HG03196 (cell line): ENCODE data around the gene FBXO44.
A peak's percentile ranks its signal among the peaks of the same experiment; 100 is the strongest.

ENCODE experiments used
- ATAC-seq: cut with Tn5 transposase; IDR thresholded peaks from one replicate; pipeline ENCODE4 v1.9.1; 2021; ENCODE audit not compliant: unreplicated experiment

The FBXO44 gene

GRCh38 chr1:11657654-11658053 lies 3.0 kb downstream of the FBXO44 start:
- no peak for ATAC-seq

DNA sequence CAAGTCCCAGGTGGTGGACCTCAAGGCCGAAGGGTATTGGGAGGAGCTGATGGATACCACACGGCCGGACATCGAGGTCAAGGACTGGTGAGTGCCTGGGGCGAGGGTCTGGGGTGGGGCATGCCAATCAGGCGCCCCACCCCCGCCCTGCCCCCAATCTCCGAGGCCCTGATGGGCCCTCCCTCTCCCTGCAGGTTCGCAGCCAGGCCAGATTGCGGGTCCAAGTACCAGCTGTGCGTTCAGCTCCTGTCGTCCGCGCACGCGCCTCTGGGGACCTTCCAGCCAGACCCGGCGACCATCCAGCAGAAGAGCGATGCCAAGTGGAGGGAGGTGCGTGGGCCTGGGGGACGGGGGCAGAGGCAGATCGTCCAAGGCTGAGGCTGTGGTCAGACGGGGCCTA lies 3.9 kb downstream of the FBXO44 start:
- ATAC-seq = no peak

GRCh38 chr1:11659748-11660147 lies 5.1 kb downstream of the FBXO44 start:
- no peak for ATAC-seq

DNA sequence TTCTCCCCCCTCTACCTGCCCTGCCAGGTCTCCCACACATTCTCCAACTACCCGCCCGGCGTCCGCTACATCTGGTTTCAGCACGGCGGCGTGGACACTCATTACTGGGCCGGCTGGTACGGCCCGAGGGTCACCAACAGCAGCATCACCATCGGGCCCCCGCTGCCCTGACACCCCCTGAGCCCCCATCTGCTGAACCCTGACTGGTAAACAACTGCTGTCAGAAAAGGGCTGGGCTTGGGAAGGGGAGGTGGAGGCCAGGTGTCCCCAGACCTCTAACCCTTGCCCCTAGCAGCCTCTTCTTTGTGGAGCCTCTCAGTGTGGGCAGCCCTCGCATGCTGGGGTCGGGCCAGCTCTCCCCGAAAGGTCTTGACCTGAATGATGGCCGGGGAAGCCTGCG lies 6.4 kb downstream of the FBXO44 start:
- ATAC-seq = no peak

- ATAC-seq = peak; percentile 37
Observed at GRCh38 chr1:11664336-11665065, 9.8 kb downstream of the FBXO44 start.

DNA sequence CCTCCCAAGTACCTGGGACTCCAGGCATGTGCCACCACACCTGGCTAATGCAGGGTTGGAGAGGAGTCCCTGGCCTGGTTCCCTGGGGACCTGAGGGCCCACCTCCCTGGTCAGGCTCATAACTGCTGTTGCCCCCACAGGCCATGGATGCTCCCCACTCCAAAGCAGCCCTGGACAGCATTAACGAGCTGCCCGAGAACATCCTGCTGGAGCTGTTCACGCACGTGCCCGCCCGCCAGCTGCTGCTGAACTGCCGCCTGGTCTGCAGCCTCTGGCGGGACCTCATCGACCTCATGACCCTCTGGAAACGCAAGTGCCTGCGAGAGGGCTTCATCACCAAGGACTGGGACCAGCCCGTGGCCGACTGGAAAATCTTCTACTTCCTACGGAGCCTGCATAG lies 13.8 kb downstream of the FBXO44 start:
- no peak for ATAC-seq

GRCh38 chr1:11670747-11671146 lies 16.1 kb downstream of the FBXO44 start:
- ATAC-seq = no peak

GRCh38 chr1:11671205-11671543 lies 16.5 kb downstream of the FBXO44 start:
- no peak for ATAC-seq

- no peak for ATAC-seq
Observed at GRCh38 chr1:11671544-11672286, 17.0 kb downstream of the FBXO44 start.

GRCh38 chr1:11673089-11673769 lies 18.6 kb downstream of the FBXO44 start:
- ATAC-seq = no peak

DNA sequence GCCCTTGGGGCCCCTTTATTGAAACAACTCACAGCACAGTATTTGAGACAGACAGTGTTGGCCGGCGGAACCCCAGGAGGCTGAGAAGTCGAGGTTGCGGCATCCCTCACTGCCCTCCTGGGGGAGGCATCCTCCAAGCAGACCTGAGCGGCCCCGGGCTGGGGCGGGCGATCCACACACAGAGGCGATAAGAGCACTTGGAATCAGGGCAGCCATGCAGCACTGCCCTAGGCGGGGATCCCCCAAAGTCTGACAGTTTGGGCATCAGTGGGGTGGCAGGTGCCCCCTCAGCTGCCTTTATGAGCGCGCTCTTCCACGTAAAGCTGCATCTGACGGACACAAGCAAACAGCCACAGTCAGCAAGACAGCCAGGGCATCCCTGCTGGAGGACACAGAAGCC lies 19.8 kb downstream of the FBXO44 start:
- no peak for ATAC-seq

GRCh38 chr1:11675325-11675724 lies 20.6 kb downstream of the FBXO44 start:
- ATAC-seq = no peak

DNA sequence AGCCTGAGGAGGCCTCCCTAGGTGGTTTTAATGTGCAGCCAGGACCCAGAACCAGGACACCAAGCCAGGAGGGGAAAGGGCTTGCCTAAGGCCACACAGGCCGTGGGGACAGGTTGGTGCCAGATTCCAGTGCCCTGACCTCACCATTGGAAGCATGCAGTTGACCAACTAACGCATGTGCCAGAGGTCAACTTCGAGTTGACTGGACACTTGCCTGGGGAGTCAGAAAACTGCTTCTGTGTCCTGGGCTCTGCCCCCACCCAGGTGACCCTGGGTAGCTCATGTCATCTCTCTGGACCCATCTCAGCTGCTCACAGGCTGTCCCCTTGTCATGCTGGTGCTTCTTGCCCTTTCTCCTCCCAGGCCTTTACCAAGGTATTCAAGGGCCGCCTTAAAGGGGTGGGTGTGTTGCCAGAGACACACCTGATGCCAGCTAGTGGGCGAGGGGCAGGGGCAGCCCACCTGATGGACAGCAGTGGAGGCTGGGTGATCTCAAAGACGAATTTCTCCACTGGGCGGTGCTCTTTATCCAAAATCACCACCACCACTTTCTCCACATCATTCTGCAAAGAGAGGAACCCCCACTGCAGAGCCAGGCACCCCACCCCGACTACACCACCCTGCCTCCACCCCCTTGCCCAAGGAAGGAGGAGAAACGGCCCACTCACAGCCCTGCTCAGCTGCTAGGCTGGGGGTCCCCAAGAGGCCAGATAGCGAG lies 21.9 kb downstream of the FBXO44 start:
- ATAC-seq = no peak

GRCh38 chr1:11678442-11678841 lies 23.8 kb downstream of the FBXO44 start:
- no peak for ATAC-seq

DNA sequence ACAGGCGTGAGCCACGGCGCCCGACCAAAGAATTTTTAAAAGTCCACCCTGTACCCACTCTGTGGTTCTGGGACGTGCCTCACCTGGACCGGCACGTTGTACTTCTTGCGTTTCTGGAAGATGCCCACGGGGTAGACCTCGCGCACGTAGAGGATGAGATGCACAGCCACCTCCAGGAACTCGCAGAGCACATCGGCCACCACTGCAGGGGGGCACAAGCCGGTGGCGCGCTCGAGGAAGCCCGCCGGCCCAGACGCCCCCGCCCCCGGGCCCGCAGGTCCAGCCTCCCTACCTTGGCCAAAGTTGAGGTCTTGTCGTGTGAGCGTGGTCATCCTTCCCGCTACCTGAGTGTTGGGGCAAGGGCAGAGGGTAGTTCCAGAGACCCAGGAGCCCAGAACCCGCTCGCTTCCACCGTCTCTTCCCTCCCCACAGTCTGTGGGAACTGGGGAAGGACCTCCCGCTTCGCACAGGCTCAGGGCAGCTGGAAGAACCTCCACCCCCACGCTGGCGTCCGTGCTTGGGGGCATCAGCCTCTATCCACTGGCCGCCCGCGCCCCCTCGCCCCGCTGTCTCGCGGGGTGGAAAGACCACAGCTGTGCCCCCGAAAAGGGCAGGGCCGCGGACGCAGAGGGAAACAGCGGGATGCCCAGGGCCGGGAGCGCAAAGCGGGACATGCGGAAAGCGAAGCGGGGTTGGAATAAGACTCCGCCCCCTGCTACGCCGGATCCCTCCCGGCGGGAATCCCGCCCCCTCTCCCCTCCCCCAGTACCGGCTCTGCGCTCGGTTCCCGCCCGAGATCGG lies 25.8 kb downstream of the FBXO44 start:
- ATAC-seq = peak; percentile 11

DNA sequence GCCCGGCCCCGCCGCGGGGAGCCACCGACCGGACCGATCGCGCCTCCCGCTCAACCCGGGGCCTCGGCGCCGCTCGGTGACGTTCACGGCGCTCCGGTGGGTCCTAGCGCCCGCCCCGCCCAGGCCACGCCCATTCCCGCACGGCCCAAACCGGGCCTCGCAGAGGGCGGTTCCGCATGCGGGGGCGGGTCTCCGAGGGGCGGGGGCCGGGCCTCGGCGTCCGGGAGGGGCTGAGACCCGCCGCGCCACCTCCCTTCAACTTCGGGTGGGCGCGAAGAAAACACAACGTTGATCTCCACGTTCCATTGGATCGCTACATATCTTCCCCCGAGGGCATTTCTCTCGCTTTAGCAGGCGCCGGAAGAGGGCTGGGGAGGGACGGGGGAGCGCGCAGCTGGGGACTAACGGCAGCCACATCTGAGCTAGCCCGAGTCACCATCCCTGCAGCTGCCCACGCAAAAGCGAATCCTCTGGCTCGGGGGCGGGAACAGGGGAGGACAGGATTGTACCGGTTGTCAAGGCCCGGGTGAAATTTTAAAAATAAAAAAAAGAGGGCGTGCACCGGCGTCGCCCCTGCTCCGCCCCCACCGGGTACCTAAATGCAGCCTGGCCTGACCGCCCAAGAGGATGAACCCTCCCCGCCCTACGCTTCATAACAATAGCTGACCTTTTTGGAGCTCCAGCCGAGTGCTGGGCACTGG lies 26.5 kb downstream of the FBXO44 start, which contains the start of gene MAD2L2:
TSS of gene MAD2L2 (minus strand) at position 78 of the 701 bp plus-strand sequence. CDS start 547 bp downstream, outside the sequence.
- ATAC-seq = peak; percentile 79

- ATAC-seq = no peak
Observed at GRCh38 chr1:11682287-11682771, 27.7 kb downstream of the FBXO44 start.

GRCh38 chr1:11682799-11683198 lies 28.1 kb downstream of the FBXO44 start:
- ATAC-seq = no peak

DNA sequence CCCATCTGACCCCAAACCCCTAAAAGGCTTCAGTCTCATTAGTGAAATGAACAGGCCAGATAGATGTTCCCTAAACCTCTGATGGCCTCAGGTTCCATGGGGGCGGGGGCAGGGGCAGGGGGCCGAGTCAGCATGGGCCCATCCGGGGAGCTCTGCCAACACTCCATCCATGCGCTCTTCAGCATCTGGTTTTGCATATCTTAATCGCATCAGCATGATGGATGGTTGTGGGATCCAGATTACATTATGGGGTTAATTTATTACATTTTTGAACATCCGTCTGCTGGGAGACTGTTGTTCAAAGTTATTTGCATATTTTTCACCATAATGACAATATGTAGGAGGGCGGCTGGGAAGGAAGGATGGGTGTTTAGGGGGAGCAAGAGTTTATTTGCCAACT lies 29.4 kb downstream of the FBXO44 start:
- no peak for ATAC-seq
